ENCODE measurements around the gene DCHS2.

Gene DCHS2

GRCh38 chr4:154489558-154490233 is 1.9 kb downstream of the DCHS2 start:
- no peak for DNase-seq (ENCODE audit: low spot score)

GRCh38 chr4:154487145-154487544 is 4.5 kb downstream of the DCHS2 start:
- no peak for DNase-seq (ENCODE audit: low spot score)

- no peak for DNase-seq (ENCODE audit: low spot score)
Measured at GRCh38 chr4:154485127-154485773, 6.3 kb downstream of the DCHS2 start.

GRCh38 chr4:154478547-154478946 is 13.1 kb downstream of the DCHS2 start:
- DNase-seq (ENCODE audit: low spot score): no peak

- DNase-seq (ENCODE audit: low spot score): no peak
Measured at GRCh38 chr4:154478128-154478527, 13.5 kb downstream of the DCHS2 start.

- DNase-seq (ENCODE audit: low spot score): no peak
Measured at GRCh38 chr4:154476232-154476631, 15.4 kb downstream of the DCHS2 start.

- no peak for DNase-seq (ENCODE audit: low spot score)
Measured at GRCh38 chr4:154475820-154476219, 15.8 kb downstream of the DCHS2 start.

- DNase-seq (ENCODE audit: low spot score): no peak
Measured at GRCh38 chr4:154473497-154473896, 18.1 kb downstream of the DCHS2 start.

- DNase-seq (ENCODE audit: low spot score): no peak
Measured at GRCh38 chr4:154472858-154473257, 18.7 kb downstream of the DCHS2 start.

- DNase-seq (ENCODE audit: low spot score): no peak
Measured at GRCh38 chr4:154471526-154472331, 19.9 kb downstream of the DCHS2 start.

GRCh38 chr4:154471032-154471431 is 20.6 kb downstream of the DCHS2 start:
- DNase-seq (ENCODE audit: low spot score): no peak

- DNase-seq (ENCODE audit: low spot score): no peak
Measured at GRCh38 chr4:154467886-154468285, 23.7 kb downstream of the DCHS2 start.

- no peak for DNase-seq (ENCODE audit: low spot score)
Measured at GRCh38 chr4:154466336-154466735, 25.3 kb downstream of the DCHS2 start.

- DNase-seq (ENCODE audit: low spot score): no peak
Measured at GRCh38 chr4:154465085-154465484, 26.5 kb downstream of the DCHS2 start.

GRCh38 chr4:154464654-154465053 is 26.9 kb downstream of the DCHS2 start:
- DNase-seq (ENCODE audit: low spot score): no peak

- DNase-seq (ENCODE audit: low spot score): no peak
Measured at GRCh38 chr4:154462081-154462810, 29.4 kb downstream of the DCHS2 start.

- no peak for DNase-seq (ENCODE audit: low spot score)
Measured at GRCh38 chr4:154457471-154457870, 34.1 kb downstream of the DCHS2 start.

- DNase-seq (ENCODE audit: low spot score): no peak
Measured at GRCh38 chr4:154456889-154457288, 34.7 kb downstream of the DCHS2 start.

- DNase-seq (ENCODE audit: low spot score): no peak
Measured at GRCh38 chr4:154456240-154456639, 35.4 kb downstream of the DCHS2 start.

GRCh38 chr4:154455111-154455510 is 36.5 kb downstream of the DCHS2 start:
- DNase-seq (ENCODE audit: low spot score): no peak

- no peak for DNase-seq (ENCODE audit: low spot score)
Measured at GRCh38 chr4:154454710-154455109, 36.9 kb downstream of the DCHS2 start.

- DNase-seq (ENCODE audit: low spot score): no peak
Measured at GRCh38 chr4:154452798-154453346, 38.7 kb downstream of the DCHS2 start.

Measured in hematopoietic multipotent progenitor cell treated with erythropoietin and hydrocortisone succinate and interleukin-3 and kit ligand, for 17 days (in vitro differentiated cells).